Right lobe of liver (tissue), 4 donors: ENCODE results near the gene CFAP47.

Source experiments
- POLR2A ChIP-seq: fragments of 450-650 bp; IDR thresholded peaks from one replicate; pipeline ENCODE4 v1.6.1; 2017; ENCODE audit warnings: antibody characterized with exemption, mild to moderate bottlenecking
- TF ChIP-seq, protein P1 (sequence below), 4 donors: fragments of 200-600 bp in 3 of 4; fragments of 450-650 bp in 1 of 4; IDR thresholded peaks; one replicate each; pipeline versions ENCODE4 v1.5.1 to v1.8.0; 2016 to 2022; ENCODE audit warnings: antibody characterized with exemption in 4 of 4, mild to moderate bottlenecking in 2 of 4
- donor health status: DM: no; HTN: no; CAD: no.
- donor health status: DM: no; HTN: no; CAD: no.
- donor health status: DM: no; HTN: yes; CAD: no.

DNA sequence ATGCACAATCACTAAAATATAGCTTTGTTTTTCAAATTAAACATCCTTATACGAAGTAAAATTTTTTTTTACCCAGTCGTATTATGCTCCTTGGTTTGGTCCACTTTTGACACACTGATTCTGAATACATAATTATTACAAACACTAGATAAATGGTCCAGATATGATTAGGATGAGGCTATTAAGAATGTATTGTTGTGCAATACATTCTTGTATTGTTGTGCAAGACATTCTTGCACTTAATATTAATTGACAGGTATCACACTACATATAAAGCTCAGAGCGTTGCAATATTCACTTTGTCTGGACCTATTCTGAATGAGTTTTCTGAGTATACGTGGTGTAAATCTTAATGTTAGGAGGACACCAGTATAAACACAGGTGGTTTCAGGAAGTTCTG lies 464.0 kb downstream of the CFAP47 start:
- TF ChIP-seq, protein P1, sequence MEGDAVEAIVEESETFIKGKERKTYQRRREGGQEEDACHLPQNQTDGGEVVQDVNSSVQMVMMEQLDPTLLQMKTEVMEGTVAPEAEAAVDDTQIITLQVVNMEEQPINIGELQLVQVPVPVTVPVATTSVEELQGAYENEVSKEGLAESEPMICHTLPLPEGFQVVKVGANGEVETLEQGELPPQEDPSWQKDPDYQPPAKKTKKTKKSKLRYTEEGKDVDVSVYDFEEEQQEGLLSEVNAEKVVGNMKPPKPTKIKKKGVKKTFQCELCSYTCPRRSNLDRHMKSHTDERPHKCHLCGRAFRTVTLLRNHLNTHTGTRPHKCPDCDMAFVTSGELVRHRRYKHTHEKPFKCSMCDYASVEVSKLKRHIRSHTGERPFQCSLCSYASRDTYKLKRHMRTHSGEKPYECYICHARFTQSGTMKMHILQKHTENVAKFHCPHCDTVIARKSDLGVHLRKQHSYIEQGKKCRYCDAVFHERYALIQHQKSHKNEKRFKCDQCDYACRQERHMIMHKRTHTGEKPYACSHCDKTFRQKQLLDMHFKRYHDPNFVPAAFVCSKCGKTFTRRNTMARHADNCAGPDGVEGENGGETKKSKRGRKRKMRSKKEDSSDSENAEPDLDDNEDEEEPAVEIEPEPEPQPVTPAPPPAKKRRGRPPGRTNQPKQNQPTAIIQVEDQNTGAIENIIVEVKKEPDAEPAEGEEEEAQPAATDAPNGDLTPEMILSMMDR (IDR thresholded peaks at IDR 0.05), result no peak
- no peak for TF ChIP-seq POLR2A
